HEK293 (cell line): ENCODE data around the gene MCEMP1.
A peak's percentile ranks its signal among the peaks of the same experiment; 100 is the strongest.

Source experiments
- INSM2 ChIP-seq: fragments of 450-650 bp; formaldehyde crosslinking; IDR thresholded peaks from 2 replicates; pipeline ENCODE4 v1.5.1; 2016; ENCODE audit warnings: missing biosample characterization, missing genetic modification characterization
- KLF9 ChIP-seq: fragments of 450-650 bp; formaldehyde crosslinking; IDR thresholded peaks from 2 replicates; pipeline ENCODE4 v1.5.1; 2016; ENCODE audit warnings: missing biosample characterization, missing genetic modification characterization, low read depth
- PRDM6 ChIP-seq: fragments of 450-650 bp; formaldehyde crosslinking; IDR thresholded peaks from 2 replicates; pipeline ENCODE4 v1.5.1; 2017; ENCODE audit warnings: missing biosample characterization, missing genetic modification characterization
- YY1 ChIP-seq: fragments of 450-650 bp; formaldehyde crosslinking; IDR thresholded peaks from 2 replicates; pipeline ENCODE4 v1.5.1; 2018; ENCODE audit warnings: missing biosample characterization, missing genetic modification characterization
- ZBTB1 ChIP-seq: fragments of 450-650 bp; formaldehyde crosslinking; IDR thresholded peaks from 2 replicates; pipeline ENCODE4 v1.5.1; 2016; ENCODE audit warnings: missing biosample characterization, missing genetic modification characterization
- ZBTB21 ChIP-seq: fragments of 450-650 bp; formaldehyde crosslinking; IDR thresholded peaks from 2 replicates; pipeline ENCODE4 v1.5.1; 2017; ENCODE audit warnings: missing biosample characterization, missing genetic modification characterization
- ZEB2 ChIP-seq: fragments of 450-650 bp; formaldehyde crosslinking; IDR thresholded peaks from 2 replicates; pipeline ENCODE4 v1.5.1; 2016; ENCODE audit warnings: missing biosample characterization, missing genetic modification characterization
- ZNF169 ChIP-seq: fragments of 450-650 bp; formaldehyde crosslinking; IDR thresholded peaks from 2 replicates; pipeline ENCODE4 v1.5.1; 2016; ENCODE audit warnings: missing biosample characterization, missing genetic modification characterization
- ZNF274 ChIP-seq, 2 experiments: fragments of 200-500 bp in 1 of 2; fragments of 450-650 bp in 1 of 2; sonication (Bioruptor generic) in 1 of 2; formaldehyde crosslinking in 1 of 2; IDR thresholded peaks; 2 replicates each; pipeline versions ENCODE4 v1.5.1 to v1.6.1; 2014 to 2016; ENCODE audit warnings: borderline replicate concordance in 1 of 2, inconsistent platforms in 1 of 2, low read length in 1 of 2, missing biosample characterization in 1 of 2, missing genetic modification characterization in 1 of 2
- ZNF324 ChIP-seq: fragments of 450-650 bp; formaldehyde crosslinking; IDR thresholded peaks from 2 replicates; pipeline ENCODE4 v1.5.1; 2016; ENCODE audit warnings: missing biosample characterization, missing genetic modification characterization
- ZNF394 ChIP-seq: fragments of 450-650 bp; formaldehyde crosslinking; IDR thresholded peaks from 2 replicates; pipeline ENCODE4 v1.5.1; 2016; ENCODE audit warnings: missing biosample characterization, missing genetic modification characterization, mild to moderate bottlenecking, moderate library complexity, borderline replicate concordance
- ZNF433 ChIP-seq: fragments of 450-650 bp; formaldehyde crosslinking; IDR thresholded peaks from 2 replicates; pipeline ENCODE4 v1.5.1; 2016; ENCODE audit warnings: missing biosample characterization, missing genetic modification characterization, low read depth
- ZNF501 ChIP-seq: fragments of 450-650 bp; formaldehyde crosslinking; IDR thresholded peaks from 2 replicates; pipeline ENCODE4 v1.5.1; 2016; ENCODE audit warnings: missing biosample characterization, missing genetic modification characterization
- ZNF514 ChIP-seq: fragments of 450-650 bp; formaldehyde crosslinking; IDR thresholded peaks from 2 replicates; pipeline ENCODE4 v1.5.1; 2016; ENCODE audit warnings: missing biosample characterization, missing genetic modification characterization
- ZNF626 ChIP-seq: fragments of 450-650 bp; sonication (Bioruptor Pico); formaldehyde crosslinking; IDR thresholded peaks from 2 replicates; pipeline ENCODE4 v1.5.1; 2018; ENCODE audit warnings: missing biosample characterization, missing genetic modification characterization, inconsistent platforms
- ZNF707 ChIP-seq: fragments of 450-650 bp; formaldehyde crosslinking; IDR thresholded peaks from 2 replicates; pipeline ENCODE4 v1.5.1; 2016; ENCODE audit warnings: missing biosample characterization, missing genetic modification characterization
- ZNF747 ChIP-seq: fragments of 450-650 bp; formaldehyde crosslinking; IDR thresholded peaks from 2 replicates; pipeline ENCODE4 v1.5.1; 2016; ENCODE audit warnings: missing biosample characterization, missing genetic modification characterization
- ZNF785 ChIP-seq: fragments of 450-650 bp; formaldehyde crosslinking; IDR thresholded peaks from 2 replicates; pipeline ENCODE4 v1.5.1; 2016; ENCODE audit warnings: missing biosample characterization, missing genetic modification characterization
- TF ChIP-seq, protein P1 (sequence below): fragments of 450-650 bp; formaldehyde crosslinking; conservative IDR thresholded peaks from 2 replicates; pipeline ENCODE4 v1.5.1; 2016; ENCODE audit warnings: low read depth, missing biosample characterization, missing genetic modification characterization
- TF ChIP-seq, protein P2 (sequence below): fragments of 450-650 bp; formaldehyde crosslinking; IDR thresholded peaks from 2 replicates; pipeline ENCODE4 v1.5.1; 2016; ENCODE audit warnings: missing biosample characterization, missing genetic modification characterization
- TF ChIP-seq, protein P3 (sequence below): fragments of 450-650 bp; formaldehyde crosslinking; IDR thresholded peaks from 2 replicates; pipeline ENCODE4 v1.5.1; 2016; ENCODE audit warnings: missing biosample characterization, missing genetic modification characterization
- TF ChIP-seq, protein P4 (sequence below): fragments of 450-650 bp; formaldehyde crosslinking; IDR thresholded peaks from 2 replicates; pipeline ENCODE4 v1.5.1; 2016; ENCODE audit warnings: missing biosample characterization, missing genetic modification characterization

The MCEMP1 gene

DNA sequence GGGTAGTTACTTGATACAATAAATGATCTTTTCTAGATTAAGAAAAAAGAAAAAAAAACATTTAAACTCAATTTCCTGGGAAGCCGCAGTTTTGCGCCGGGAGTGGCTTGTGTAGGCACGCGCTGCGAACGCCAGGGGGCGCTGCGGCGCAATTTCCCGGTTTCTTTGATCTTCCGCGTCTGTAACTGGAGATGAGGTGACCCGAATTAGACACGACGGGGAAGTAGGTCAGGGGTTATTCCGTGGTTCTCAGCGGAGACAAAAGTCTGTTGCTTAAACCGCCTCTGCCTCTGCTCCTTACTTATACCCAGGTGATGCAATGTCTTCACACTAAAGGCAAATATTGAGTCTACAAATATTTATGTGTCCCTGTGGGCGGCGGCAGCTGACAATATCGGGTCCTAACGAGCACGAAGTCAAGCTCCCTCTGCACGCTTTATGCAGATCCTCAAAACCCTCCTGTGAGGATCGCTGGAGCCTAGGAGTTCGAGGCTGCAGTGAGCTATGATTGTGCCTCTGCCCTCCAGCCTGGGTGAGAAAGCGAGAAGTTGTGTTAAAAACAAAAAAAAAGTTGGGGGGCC lies 24.7 kb upstream of the MCEMP1 start (continued):
- TF ChIP-seq, protein P1, sequence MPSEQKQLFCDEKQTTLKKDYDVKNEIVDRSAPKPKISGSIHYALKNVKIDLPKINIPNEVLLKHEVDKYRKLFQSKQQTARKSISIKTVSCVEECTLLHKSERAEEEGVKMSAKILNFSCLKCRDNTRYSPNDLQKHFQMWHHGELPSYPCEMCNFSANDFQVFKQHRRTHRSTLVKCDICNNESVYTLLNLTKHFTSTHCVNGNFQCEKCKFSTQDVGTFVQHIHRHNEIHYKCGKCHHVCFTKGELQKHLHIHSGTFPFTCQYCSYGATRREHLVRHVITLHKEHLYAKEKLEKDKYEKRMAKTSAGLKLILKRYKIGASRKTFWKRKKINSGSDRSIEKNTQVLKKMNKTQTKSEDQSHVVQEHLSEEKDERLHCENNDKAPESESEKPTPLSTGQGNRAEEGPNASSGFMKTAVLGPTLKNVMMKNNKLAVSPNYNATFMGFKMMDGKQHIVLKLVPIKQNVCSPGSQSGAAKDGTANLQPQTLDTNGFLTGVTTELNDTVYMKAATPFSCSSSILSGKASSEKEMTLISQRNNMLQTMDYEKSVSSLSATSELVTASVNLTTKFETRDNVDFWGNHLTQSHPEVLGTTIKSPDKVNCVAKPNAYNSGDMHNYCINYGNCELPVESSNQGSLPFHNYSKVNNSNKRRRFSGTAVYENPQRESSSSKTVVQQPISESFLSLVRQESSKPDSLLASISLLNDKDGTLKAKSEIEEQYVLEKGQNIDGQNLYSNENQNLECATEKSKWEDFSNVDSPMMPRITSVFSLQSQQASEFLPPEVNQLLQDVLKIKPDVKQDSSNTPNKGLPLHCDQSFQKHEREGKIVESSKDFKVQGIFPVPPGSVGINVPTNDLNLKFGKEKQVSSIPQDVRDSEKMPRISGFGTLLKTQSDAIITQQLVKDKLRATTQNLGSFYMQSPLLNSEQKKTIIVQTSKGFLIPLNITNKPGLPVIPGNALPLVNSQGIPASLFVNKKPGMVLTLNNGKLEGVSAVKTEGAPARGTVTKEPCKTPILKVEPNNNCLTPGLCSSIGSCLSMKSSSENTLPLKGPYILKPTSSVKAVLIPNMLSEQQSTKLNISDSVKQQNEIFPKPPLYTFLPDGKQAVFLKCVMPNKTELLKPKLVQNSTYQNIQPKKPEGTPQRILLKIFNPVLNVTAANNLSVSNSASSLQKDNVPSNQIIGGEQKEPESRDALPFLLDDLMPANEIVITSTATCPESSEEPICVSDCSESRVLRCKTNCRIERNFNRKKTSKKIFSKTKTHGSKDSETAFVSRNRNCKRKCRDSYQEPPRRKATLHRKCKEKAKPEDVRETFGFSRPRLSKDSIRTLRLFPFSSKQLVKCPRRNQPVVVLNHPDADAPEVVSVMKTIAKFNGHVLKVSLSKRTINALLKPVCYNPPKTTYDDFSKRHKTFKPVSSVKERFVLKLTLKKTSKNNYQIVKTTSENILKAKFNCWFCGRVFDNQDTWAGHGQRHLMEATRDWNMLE: no peak
- TF ChIP-seq PRDM6 (tag by site-specific recombination) (0 out of 2 replicates have a peak, but pooled peaks have one; percentile 33), ZNF274 (IDR thresholded peaks at IDR 0.05; ENCODE audit: low read length) (no peak), ZNF274 (tag by site-specific recombination; IDR thresholded peaks at IDR 0.05; ENCODE audit: borderline replicate concordance) (no peak), ZNF707 (tag by site-specific recombination) (no peak), INSM2 (no peak), ZBTB21 (tag by site-specific recombination) (peak; percentile 46; the same call in 1 of the 2 replicates), ZNF626 (tag by site-specific recombination) (no peak), ZNF747 (no peak), ZNF394 (tag by site-specific recombination) (peak; percentile 49; the same call in 1 of the 2 replicates), ZEB2 (tag by site-specific recombination) (peak; percentile 89), ZNF169 (tag by site-specific recombination) (no peak), KLF9 (tag by site-specific recombination) (no peak), ZNF501 (tag by site-specific recombination) (no peak), ZNF324 (tag by site-specific recombination) (0 out of 2 replicates have a peak, but pooled peaks have one; percentile 47), ZNF514 (no peak), ZNF433 (tag by site-specific recombination) (no peak), YY1 (tag by site-specific recombination) (no peak), ZNF785 (tag by site-specific recombination) (no peak), ZBTB1 (no peak)
- TF ChIP-seq, protein P2, sequence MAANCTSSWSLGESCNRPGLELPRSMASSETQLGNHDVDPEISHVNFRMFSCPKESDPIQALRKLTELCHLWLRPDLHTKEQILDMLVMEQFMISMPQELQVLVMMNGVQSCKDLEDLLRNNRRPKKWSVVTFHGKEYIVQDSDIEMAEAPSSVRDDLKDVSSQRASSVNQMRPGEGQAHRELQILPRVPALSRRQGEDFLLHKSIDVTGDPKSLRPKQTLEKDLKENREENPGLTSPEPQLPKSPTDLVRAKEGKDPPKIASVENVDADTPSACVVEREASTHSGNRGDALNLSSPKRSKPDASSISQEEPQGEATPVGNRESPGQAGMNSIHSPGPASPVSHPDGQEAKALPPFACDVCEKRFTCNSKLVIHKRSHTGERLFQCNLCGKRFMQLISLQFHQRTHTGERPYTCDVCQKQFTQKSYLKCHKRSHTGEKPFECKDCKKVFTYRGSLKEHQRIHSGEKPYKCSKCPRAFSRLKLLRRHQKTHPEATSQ (tag by site-specific recombination): no peak
- TF ChIP-seq, protein P3, sequence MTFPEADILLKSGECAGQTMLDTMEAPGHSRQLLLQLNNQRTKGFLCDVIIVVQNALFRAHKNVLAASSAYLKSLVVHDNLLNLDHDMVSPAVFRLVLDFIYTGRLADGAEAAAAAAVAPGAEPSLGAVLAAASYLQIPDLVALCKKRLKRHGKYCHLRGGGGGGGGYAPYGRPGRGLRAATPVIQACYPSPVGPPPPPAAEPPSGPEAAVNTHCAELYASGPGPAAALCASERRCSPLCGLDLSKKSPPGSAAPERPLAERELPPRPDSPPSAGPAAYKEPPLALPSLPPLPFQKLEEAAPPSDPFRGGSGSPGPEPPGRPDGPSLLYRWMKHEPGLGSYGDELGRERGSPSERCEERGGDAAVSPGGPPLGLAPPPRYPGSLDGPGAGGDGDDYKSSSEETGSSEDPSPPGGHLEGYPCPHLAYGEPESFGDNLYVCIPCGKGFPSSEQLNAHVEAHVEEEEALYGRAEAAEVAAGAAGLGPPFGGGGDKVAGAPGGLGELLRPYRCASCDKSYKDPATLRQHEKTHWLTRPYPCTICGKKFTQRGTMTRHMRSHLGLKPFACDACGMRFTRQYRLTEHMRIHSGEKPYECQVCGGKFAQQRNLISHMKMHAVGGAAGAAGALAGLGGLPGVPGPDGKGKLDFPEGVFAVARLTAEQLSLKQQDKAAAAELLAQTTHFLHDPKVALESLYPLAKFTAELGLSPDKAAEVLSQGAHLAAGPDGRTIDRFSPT: no peak
- TF ChIP-seq, protein P4, sequence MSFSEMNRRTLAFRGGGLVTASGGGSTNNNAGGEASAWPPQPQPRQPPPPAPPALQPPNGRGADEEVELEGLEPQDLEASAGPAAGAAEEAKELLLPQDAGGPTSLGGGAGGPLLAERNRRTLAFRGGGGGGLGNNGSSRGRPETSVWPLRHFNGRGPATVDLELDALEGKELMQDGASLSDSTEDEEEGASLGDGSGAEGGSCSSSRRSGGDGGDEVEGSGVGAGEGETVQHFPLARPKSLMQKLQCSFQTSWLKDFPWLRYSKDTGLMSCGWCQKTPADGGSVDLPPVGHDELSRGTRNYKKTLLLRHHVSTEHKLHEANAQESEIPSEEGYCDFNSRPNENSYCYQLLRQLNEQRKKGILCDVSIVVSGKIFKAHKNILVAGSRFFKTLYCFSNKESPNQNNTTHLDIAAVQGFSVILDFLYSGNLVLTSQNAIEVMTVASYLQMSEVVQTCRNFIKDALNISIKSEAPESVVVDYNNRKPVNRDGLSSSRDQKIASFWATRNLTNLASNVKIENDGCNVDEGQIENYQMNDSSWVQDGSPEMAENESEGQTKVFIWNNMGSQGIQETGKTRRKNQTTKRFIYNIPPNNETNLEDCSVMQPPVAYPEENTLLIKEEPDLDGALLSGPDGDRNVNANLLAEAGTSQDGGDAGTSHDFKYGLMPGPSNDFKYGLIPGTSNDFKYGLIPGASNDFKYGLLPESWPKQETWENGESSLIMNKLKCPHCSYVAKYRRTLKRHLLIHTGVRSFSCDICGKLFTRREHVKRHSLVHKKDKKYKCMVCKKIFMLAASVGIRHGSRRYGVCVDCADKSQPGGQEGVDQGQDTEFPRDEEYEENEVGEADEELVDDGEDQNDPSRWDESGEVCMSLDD (tag by site-specific recombination): no peak; the same call in 1 of the 2 replicates
